ENCODE data around the gene ZCCHC10. TPM values are rescaled to one million over a fixed set of nuclear protein-coding genes. Genes with fewer than 3 reads are reported as not detected.

The ZCCHC10 gene
- total RNA-seq, 4 donors from 2014 or later, result 8.9 to 28.9 (median 18.5) TPM

- peaks cover 0 to 43% of the 10 kb centered on the region in 2 donors for H3K36me3 ChIP-seq
- H3K27ac ChIP-seq, result no peak overlapping the region
- no peaks in the 10 kb centered on the region for H3K4me1 ChIP-seq
- no peak for ATAC-seq
- TF ChIP-seq POLR2A (IDR thresholded peaks at IDR 0.05) (no peak), CTCF (IDR thresholded peaks at IDR 0.05 in 4 of 5, conservative IDR thresholded peaks at IDR 0.05 in 1 of 5) (no peak)
- no peak for DNase-seq
- no peaks in the 10 kb centered on the region for H3K9me3 ChIP-seq
- no peak overlapping the region for H3K4me3 ChIP-seq
- intact Hi-C loops (cut with DNase I; ENCODE audit: low total_unique reads), result no loop called here
- in situ Hi-C loops (cut with MboI; ENCODE audit: low sequenced_read_pairs in 4 of 4), result no loop called here
- H3K27me3 ChIP-seq, result no peaks in the 10 kb centered on the region
Observed at GRCh38 chr5:133006653-133007052, 19.7 kb downstream of the ZCCHC10 start.

GRCh38 chr5:132999246-132999645 is 27.1 kb downstream of the ZCCHC10 start:
- no peak overlapping the region for H3K27ac ChIP-seq
- TF ChIP-seq CTCF (IDR thresholded peaks at IDR 0.05 in 4 of 5, conservative IDR thresholded peaks at IDR 0.05 in 1 of 5), result no peak
- no peak for TF ChIP-seq POLR2A (IDR thresholded peaks at IDR 0.05)
- DNase-seq (no peak), ATAC-seq (no peak)
- H3K36me3 ChIP-seq, result peaks cover 0 to 22% of the 10 kb centered on the region in 2 donors
- intact Hi-C loops (cut with DNase I; ENCODE audit: low total_unique reads), result no loop called here
- H3K4me1 ChIP-seq, result peaks cover 0 to 5% of the 10 kb centered on the region in 2 donors
- no peaks in the 10 kb centered on the region for H3K27me3 ChIP-seq
- in situ Hi-C loops (cut with MboI; ENCODE audit: low sequenced_read_pairs in 4 of 4), result no loop called here
- no peaks in the 10 kb centered on the region for H3K9me3 ChIP-seq
- no peak overlapping the region for H3K4me3 ChIP-seq

GRCh38 chr5:132998556-132998955 is 27.8 kb downstream of the ZCCHC10 start:
- H3K9me3 ChIP-seq, result no peaks in the 10 kb centered on the region
- TF ChIP-seq POLR2A (IDR thresholded peaks at IDR 0.05) (no peak), CTCF (IDR thresholded peaks at IDR 0.05 in 4 of 5, conservative IDR thresholded peaks at IDR 0.05 in 1 of 5) (no peak)
- H3K27me3 ChIP-seq, result no peaks in the 10 kb centered on the region
- no peak for ATAC-seq
- no peak overlapping the region for H3K27ac ChIP-seq
- DNase-seq, result no peak
- intact Hi-C loops (cut with DNase I; ENCODE audit: low total_unique reads), result no loop called here
- in situ Hi-C loops (cut with MboI; ENCODE audit: low sequenced_read_pairs in 4 of 4), result no loop called here
- peaks cover 0 to 16% of the 10 kb centered on the region in 2 donors for H3K36me3 ChIP-seq
- peaks cover 0 to 5% of the 10 kb centered on the region in 2 donors for H3K4me1 ChIP-seq
- no peak overlapping the region for H3K4me3 ChIP-seq

GRCh38 chr5:132996307-132996706 is 30.0 kb downstream of the ZCCHC10 start:
- Histone ChIP-seq H3K36me3 (peaks cover 0 to 6% of the 10 kb centered on the region in 2 donors), H3K4me1 (peaks cover 0 to 5% of the 10 kb centered on the region in 2 donors), H3K27ac (no peak overlapping the region), H3K27me3 (no peaks in the 10 kb centered on the region), H3K4me3 (no peak overlapping the region), H3K9me3 (no peaks in the 10 kb centered on the region)
- intact Hi-C loops (cut with DNase I; ENCODE audit: low total_unique reads), result no loop called here
- in situ Hi-C loops (cut with MboI; ENCODE audit: low sequenced_read_pairs in 4 of 4), result no loop called here
- TF ChIP-seq POLR2A (IDR thresholded peaks at IDR 0.05) (no peak), CTCF (IDR thresholded peaks at IDR 0.05 in 4 of 5, conservative IDR thresholded peaks at IDR 0.05 in 1 of 5) (no peak)
- ATAC-seq, result no peak
- DNase-seq, result no peak

Measured in gastrocnemius medialis (tissue), 4 donors.